ENCODE data around the gene CRTAC1. TPM values are rescaled to one million over a fixed set of nuclear protein-coding genes. Genes with fewer than 3 reads are reported as not detected.

CRTAC1 gene
- total and polyA plus RNA-seq, 2 donors (not counting 3 experiments of a cell fraction or from before 2014, with no cell fraction given), result 1.4 to 3.0 TPM

- CTCF ChIA-PET, result interaction anchor here (1.3 to 5.9 kb wide), 5 partner anchors 18 to 170 kb away, joined by 4 to 118 read pairs (median 18); no protein-coding TSS in a partner anchor
- H3K4me2 ChIP-seq (ENCODE audit: insufficient read depth, low read length), result no peak overlapping the region
- no peaks in the 10 kb centered on the region for H3K9me1 ChIP-seq (replicated peaks; ENCODE audit: control insufficient read depth, extremely low read depth, insufficient read depth, low read length)
- no TSS peak for BruUV-seq (replicated peaks)
- H3K79me2 ChIP-seq (ENCODE audit: control insufficient read depth, insufficient read depth, low read length), result no peaks in the 10 kb centered on the region
- POLR2A ChIA-PET, result no interaction called here
- peaks cover 5% of the 10 kb centered on the region for H3K4me1 ChIP-seq (ENCODE audit: control insufficient read depth, extremely low read depth, insufficient read depth, low read length)
- FAIRE-seq (no peak), DNase-seq (ENCODE audit: low read depth, low spot score) (no peak)
- H3K27ac ChIP-seq (ENCODE audit: insufficient read depth, low read depth, low read length), result no peak overlapping the region
- no peaks in the 10 kb centered on the region for H3K9me3 ChIP-seq (replicated peaks; ENCODE audit: control insufficient read depth, insufficient read depth, low read length)
- peaks cover 13 to 15% of the 10 kb centered on the region in 2 experiments for H3K27me3 ChIP-seq (ENCODE audit: control insufficient read depth in 2 of 2, insufficient read depth in 2 of 2, low read length in 2 of 2)
- H3K9ac ChIP-seq (replicated peaks; ENCODE audit: extremely low read depth, insufficient read depth, low read length), result no peak overlapping the region
- dilution Hi-C loops (cut with MboI; ENCODE audit: extremely low pct_ligation_motif_present, low sequenced_read_pairs) (no loop called here), intact Hi-C loops (cut with micrococcal nuclease) (no loop called here)
- H3K36me3 ChIP-seq (ENCODE audit: control insufficient read depth in 2 of 2, extremely low read depth in 1 of 2, insufficient read depth in 2 of 2, low read length in 2 of 2), result no peaks in the 10 kb centered on the region
- H2AFZ ChIP-seq (ENCODE audit: low read depth, low read length), result no peak overlapping the region
- H3K4me3 ChIP-seq (replicated peaks in 1 of 3; ENCODE audit: insufficient read depth in 1 of 3, low read depth in 1 of 3, low read length in 3 of 3), result no peak overlapping the region
- TF ChIP-seq, protein P1, sequence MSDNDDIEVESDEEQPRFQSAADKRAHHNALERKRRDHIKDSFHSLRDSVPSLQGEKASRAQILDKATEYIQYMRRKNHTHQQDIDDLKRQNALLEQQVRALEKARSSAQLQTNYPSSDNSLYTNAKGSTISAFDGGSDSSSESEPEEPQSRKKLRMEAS (IDR thresholded peaks at IDR 0.05; ENCODE audit: insufficient read depth, insufficient read length), result no peak
- TF ChIP-seq JUN (IDR thresholded peaks at IDR 0.05; ENCODE audit: borderline replicate concordance, insufficient read depth, insufficient read length, low read depth) (no peak), POLR2A (IDR thresholded peaks at IDR 0.05; ENCODE audit: low read depth, low read length) (no peak), MYC (IDR thresholded peaks at IDR 0.05; ENCODE audit: low read depth, low read length) (no peak), EZH2 (IDR thresholded peaks at IDR 0.05; ENCODE audit: borderline replicate concordance, low read depth, low read length, severe bottlenecking) (no peak), GATA2 (IDR thresholded peaks at IDR 0.05; ENCODE audit: insufficient read depth, insufficient read length, low read depth, low read length) (no peak), FOS (IDR thresholded peaks at IDR 0.05; ENCODE audit: borderline replicate concordance, insufficient read depth, low read length) (no peak), POLR2AphosphoS5 (IDR thresholded peaks at IDR 0.05; ENCODE audit: insufficient read depth, low read depth, low read length) (no peak), CTCF (IDR thresholded peaks at IDR 0.05; ENCODE audit: extremely low read depth in 1 of 2, insufficient read depth in 1 of 2, low read depth in 1 of 2, low read length in 2 of 2) (no peak)
- H4K20me1 ChIP-seq (replicated peaks; ENCODE audit: control insufficient read depth, extremely low read depth, insufficient read depth, low read length), result no peaks in the 10 kb centered on the region
Observed at GRCh38 chr10:97870990-97871389, 159.4 kb downstream of the CRTAC1 start.
